HG03457 (cell line): ENCODE results near the gene RAD51B.

Source experiments
- ATAC-seq: cut with Tn5 transposase; IDR thresholded peaks from one replicate; pipeline ENCODE4 v1.9.1; 2021; ENCODE audit warnings: moderate number of reproducible peaks; ENCODE audit not compliant: unreplicated experiment

The RAD51B gene

GRCh38 chr14:68593806-68594536, 774.4 kb downstream of the RAD51B start:
- ATAC-seq = no peak

DNA sequence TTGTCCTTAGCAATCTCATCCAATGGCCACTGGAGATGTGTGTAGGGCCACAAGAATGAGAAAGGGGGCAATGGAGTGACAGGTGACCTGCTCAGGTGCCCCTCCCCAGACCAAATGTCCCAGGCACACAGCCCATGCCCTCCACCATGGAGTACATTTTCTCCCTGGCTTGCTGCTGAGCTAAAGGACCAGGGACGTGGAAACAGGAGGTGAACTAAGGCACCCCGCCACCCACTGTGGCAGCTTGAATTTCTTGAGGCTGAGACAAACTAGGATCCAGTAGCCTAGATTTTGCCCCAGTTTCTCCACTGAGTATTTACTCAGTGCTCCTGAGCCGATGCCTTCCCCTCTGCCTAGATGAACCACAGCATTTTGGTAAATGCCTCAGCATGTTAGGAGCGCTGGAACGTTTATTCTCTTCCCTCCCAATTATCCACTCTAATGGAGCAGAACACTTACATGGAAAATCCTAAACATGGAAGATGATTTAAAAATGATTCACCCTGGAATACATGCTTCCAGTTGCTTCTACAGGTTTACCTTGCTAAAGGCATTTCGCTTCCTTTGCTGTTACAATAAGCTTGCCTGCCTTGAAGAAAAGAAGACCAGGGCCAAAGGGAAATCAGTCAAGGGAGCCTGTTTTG, 775.3 kb downstream of the RAD51B start:
- no peak for ATAC-seq

DNA sequence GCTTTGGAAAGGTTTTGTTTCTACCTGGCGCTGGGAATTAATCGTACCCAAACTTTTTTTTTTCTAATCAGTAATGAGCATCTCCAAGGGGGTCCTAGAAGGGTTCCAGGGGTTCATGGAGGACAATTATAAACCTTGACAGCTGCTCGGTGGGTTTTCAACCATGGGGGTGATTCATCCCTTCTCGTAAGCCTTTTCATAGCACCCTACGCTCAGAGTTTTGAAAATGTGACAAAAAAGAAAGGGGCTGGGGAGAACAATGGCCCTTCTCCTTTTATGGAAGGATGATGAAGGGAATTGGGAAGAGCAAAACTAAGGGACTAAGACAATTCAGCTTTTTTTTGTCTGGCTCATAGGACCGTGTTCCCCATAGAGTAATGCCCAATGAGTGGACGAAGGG, 776.6 kb downstream of the RAD51B start:
- no peak for ATAC-seq

- ATAC-seq = no peak
These were observed 777.1 kb downstream of the RAD51B start for GRCh38 chr14:68596701-68597100.

- no peak for ATAC-seq
These were observed 778.5 kb downstream of the RAD51B start for GRCh38 chr14:68598089-68598488.

DNA sequence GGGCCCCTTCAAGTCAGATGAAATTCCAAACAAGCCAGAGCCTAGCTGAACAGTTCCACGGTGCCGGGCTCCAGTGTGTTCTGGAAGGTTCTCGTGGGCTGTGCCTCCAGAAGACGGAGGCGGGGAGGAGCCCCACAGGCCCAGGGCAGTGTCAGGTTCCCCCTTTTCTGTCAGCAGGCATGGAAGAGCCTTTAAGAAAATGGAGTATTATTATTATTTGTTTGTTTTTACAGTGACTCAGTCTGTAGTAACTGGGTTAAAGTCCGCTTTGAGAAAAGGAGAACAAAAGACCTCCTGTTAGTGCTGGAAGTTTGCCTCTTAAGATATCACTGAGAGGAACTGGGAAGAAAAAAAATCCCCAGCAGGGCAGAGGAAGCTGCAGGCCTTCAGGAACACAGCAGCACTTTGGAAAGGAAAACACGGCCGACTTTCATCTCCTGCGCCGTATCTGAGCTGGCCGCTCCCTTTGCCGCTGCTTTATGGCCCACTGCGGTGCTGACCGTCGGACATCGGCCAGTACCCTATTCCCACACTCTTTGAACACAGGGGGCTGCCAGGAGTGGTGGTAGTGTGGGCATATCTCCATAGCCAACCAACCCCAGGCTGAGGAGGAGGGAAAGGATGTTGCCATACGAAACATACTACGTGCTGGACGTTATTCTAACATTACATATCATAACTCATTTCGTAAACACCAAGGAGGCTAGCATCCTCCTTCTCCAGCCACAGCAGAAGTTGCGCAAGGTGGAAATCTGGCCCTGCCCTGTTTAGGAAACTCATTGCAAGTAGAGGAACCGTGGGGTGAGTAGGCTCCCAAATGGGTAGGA, 779.3 kb downstream of the RAD51B start:
- no peak for ATAC-seq

GRCh38 chr14:68599896-68600610, 780.5 kb downstream of the RAD51B start:
- no peak for ATAC-seq

GRCh38 chr14:68602507-68602906, 782.9 kb downstream of the RAD51B start:
- no peak for ATAC-seq

GRCh38 chr14:68603533-68604360, 784.2 kb downstream of the RAD51B start:
- ATAC-seq = no peak

DNA sequence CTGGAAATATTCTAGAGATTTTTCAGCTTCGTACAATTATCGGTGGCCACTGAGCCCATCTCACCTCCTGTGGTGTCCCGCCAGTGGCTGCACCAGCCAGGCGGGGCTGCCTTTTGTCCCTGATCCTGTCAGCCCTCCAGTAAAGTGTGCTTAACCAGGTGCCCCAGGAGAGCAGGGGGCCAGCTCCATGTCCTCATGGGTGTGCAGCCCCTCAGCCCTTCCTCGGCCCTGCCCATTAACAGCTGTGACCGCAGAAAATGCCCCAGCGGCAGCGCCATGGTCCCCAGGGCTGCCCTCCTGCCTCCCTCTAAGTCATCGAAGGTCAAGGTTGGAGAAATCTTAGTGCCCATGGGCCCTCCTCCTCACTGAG, 784.8 kb downstream of the RAD51B start:
- no peak for ATAC-seq

GRCh38 chr14:68604822-68605221, 785.2 kb downstream of the RAD51B start:
- no peak for ATAC-seq

GRCh38 chr14:68606176-68606575, 786.6 kb downstream of the RAD51B start:
- ATAC-seq = no peak

DNA sequence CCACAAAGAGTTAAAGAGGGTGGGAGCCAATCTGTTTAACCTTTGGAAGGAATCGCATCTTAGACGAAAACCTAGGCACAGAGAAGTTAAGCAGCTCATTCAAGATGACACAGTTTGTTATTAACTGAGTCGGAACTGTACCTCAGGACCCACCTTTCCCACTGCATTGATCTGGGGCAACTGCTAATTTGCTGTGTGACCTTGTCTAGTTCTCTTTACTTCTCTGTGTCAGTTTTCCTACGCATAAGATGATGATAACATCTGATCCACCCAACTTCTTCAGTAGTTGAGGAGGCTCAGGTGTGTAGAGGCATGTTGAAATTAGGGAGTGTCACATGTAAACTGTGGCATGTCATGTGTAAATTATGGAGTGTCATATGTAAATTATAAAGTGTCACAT, 787.1 kb downstream of the RAD51B start:
- no peak for ATAC-seq

DNA sequence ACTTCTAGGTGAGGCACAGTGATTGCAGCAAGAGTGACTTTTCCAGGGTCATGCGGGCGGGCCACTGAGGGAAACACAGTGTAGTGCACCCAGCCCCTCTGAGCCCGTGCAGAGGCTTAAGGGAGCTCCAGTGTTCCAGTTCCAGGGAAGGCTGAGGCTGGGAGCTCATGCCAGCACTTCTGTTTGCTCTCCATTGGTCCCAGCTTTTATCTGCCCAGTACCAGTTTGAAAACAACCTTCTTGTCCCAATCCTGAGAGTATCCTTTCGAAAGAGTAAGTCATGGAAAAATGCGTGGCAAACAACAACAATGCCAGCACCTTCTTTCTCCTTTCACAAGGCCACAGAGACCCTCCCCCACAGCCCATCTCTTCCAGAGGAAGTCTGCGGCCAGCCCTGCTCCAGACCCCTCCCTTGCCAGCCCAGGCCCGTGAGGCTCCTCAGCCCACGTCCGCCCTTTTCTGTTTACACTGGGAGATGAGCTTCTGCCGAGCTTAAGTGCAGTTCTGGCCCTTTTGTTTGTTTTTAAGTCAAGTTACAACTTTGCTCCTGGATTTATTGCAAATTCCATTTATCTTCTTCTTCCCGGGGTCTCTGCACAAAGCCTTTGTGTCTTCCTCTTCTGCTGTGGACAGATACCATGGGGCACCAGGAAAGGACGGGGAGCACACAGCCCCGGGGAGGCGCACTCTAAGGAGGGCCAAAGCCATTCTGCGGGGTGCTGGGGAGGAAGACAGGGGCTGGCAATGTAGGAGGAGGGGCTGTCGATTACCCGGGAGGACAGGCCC, 787.7 kb downstream of the RAD51B start:
- ATAC-seq = no peak

GRCh38 chr14:68607867-68608573, 788.4 kb downstream of the RAD51B start:
- ATAC-seq = no peak

- no peak for ATAC-seq
These were observed 789.0 kb downstream of the RAD51B start for GRCh38 chr14:68608574-68608962.

DNA sequence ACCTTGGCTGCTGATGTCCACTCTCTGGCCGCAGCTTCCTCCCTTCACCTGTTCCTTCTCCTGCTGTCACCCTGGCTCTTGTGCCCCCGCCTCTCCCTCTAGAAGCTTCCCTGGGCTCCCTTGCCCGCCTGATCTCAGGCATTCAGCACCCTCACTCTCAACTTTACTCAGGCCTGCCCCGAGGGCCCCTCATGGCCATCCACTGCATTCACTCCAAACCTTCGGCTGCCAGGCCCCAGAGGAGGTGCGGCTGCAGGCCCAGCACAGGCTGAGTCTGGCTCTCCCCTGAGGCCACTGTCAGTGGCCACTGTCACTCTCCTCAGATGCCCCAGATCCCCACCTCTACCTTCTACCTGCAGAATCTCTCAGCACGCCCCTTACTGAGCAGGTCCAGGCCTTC, 789.4 kb downstream of the RAD51B start:
- no peak for ATAC-seq

GRCh38 chr14:68610251-68610793, 790.7 kb downstream of the RAD51B start:
- ATAC-seq = no peak

DNA sequence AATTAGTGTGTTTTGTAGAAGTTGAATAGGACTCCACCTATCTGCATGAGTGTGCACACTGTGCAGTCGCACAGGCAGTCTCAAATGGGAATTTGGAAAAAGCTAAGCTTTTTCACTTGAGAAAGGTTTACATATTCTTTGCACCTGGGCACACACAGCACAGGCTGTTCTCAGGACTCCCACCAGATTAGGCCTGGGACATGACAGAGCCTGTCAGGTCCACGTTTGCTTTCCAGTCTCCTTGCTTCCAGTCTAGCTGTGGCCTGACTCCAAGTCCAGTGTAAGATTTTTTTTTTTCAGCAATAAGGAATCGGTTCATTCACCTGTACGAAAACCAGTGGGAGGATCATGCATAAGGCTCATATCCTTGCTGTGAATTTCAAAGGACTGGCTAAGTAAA, 792.0 kb downstream of the RAD51B start:
- no peak for ATAC-seq
